CD4-positive, alpha-beta T cell (primary cell): ENCODE results near the gene ULK4. TPM values are rescaled to one million over a fixed set of nuclear protein-coding genes. Genes with fewer than 3 reads are reported as not detected.

ENCODE experiments used
- ATAC-seq: fragments of 200-7000 bp; cut with Tn5 transposase; one replicate; pipeline ENCODE4 v1.10.0; 2022; ENCODE audit warnings: mild to moderate bottlenecking; ENCODE audit not compliant: poor library complexity
- CTCF ChIA-PET: fragments of 350-600 bp; sonication (Branson Sonifier 250); formaldehyde crosslinking; loops from one replicate; lab custom pipeline; 2021; ENCODE audit warnings: antibody characterized with exemption, inconsistent platforms; lab: Charles Lee
- POLR2A ChIA-PET: fragments of 350-600 bp; sonication (Branson Sonifier 250); formaldehyde crosslinking; loops from one replicate; lab custom pipeline; 2021; ENCODE audit warnings: antibody characterized with exemption, inconsistent platforms; lab: Charles Lee
- DNase-seq, 14 experiments: peaks; one replicate each; pipeline ENCODE4 v3.0.0-alpha.2; 2013 to 2020; ENCODE audit warnings: mixed read lengths in 2 of 14
- H3K27ac ChIP-seq, 2 donors: one replicate each; pipeline versions ENCODE4 v1.5.1 to v1.7.0; 2013; ENCODE audit warnings: low read length in 2 of 2, low read depth in 1 of 2, mild to moderate bottlenecking in 1 of 2
- H3K27me3 ChIP-seq, 2 experiments: 1 replicate in 1 of 2; 2 replicates in 1 of 2; pipeline versions ENCODE4 v1.6.1 to v1.7.0; 2013; ENCODE audit warnings: low read length in 2 of 2, control low read depth in 1 of 2, mild to moderate bottlenecking in 1 of 2, moderate library complexity in 1 of 2; ENCODE audit not compliant: insufficient read depth in 2 of 2, control insufficient read depth in 1 of 2
- H3K36me3 ChIP-seq: one replicate; pipeline ENCODE4 v1.6.1; 2013; ENCODE audit warnings: low read length, control low read depth; ENCODE audit not compliant: insufficient read depth
- H3K4me1 ChIP-seq: one replicate; pipeline ENCODE4 v1.6.1; 2013; ENCODE audit warnings: low read length, control low read depth; ENCODE audit not compliant: insufficient read depth
- H3K4me3 ChIP-seq: one replicate; pipeline ENCODE4 v1.5.1; 2013; ENCODE audit warnings: mild to moderate bottlenecking, low read length, moderate library complexity
- H3K9me3 ChIP-seq, 2 experiments: 1 replicate in 1 of 2; 2 replicates in 1 of 2; pipeline versions ENCODE4 v1.6.1 to v1.7.0; 2013; ENCODE audit warnings: low read length in 2 of 2, mild to moderate bottlenecking in 2 of 2, control low read depth in 1 of 2, moderate library complexity in 1 of 2; ENCODE audit not compliant: control insufficient read depth in 1 of 2, insufficient read depth in 1 of 2
- H3K27ac Mint-ChIP-seq: one replicate; pipeline ENCODE4 v1.8.0; 2020; ENCODE audit warnings: mixed read lengths
- H3K27me3 Mint-ChIP-seq: one replicate; pipeline ENCODE4 v1.8.0; 2021; ENCODE audit warnings: mixed read lengths
- H3K36me3 Mint-ChIP-seq: one replicate; pipeline ENCODE4 v1.8.0; 2021; ENCODE audit warnings: low read depth, mixed read lengths
- H3K4me1 Mint-ChIP-seq: one replicate; pipeline ENCODE4 v1.8.0; 2021; ENCODE audit warnings: low read depth, mixed read lengths
- H3K4me3 Mint-ChIP-seq: one replicate; pipeline ENCODE4 v1.8.0; 2020; ENCODE audit warnings: mild to moderate bottlenecking, mixed read lengths
- H3K9me3 Mint-ChIP-seq: one replicate; pipeline ENCODE4 v1.8.0; 2020; ENCODE audit warnings: mixed read lengths
- intact Hi-C, 2 experiments: fragments of 100-400 bp; cut with DNase I in 1 of 2; cut with micrococcal nuclease in 1 of 2; formaldehyde crosslinking; loops; one replicate each; pipeline versions ENCODE4 v1.15.1 to v1.9.0; 2023 to 2025; cut with DNase I, micrococcal nuclease
- total RNA-seq, 174 experiments: library from RNA in 2 of 174; stranded (reverse) in 2 of 174; gene quantifications; one replicate each; pipeline ENCODE4 v1.2.3 and lab custom pipeline; 2021 to 2026
- TF ChIP-seq, protein P1 (sequence below): fragments of 200-600 bp; IDR thresholded peaks from one replicate; pipeline ENCODE4 v1.8.0; 2022; ENCODE audit warnings: antibody characterized with exemption, mild to moderate bottlenecking

The ULK4 gene
- total RNA-seq, 2 experiments from 2014 or later, result 23.8 to 28.6 TPM

DNA sequence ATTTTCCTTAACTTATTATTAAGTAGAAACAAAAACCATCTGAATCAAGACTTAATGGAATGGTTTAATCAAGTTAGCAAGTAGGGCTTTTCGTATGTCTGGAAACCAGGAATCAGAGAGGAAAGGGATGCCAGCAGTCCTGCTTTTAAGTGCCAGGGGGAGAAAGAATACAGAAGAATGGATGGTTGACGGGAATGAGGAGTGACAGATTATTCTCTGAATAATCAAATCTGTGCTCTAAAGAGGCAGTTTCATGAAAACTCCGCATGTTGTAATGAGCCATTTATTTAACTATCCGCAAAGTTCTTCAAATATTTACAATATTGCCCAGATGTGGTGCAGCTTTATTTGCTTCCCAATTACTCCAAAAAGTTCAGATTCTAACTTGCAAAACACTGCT lies 659.6 kb downstream of the ULK4 start:
- Histone ChIP-seq H3K27ac (no peak overlapping the region), H3K27me3 (no peaks in the 10 kb centered on the region), H3K36me3 (no peaks in the 10 kb centered on the region), H3K4me3 (no peak overlapping the region), H3K4me1 (no peaks in the 10 kb centered on the region), H3K9me3 (no peaks in the 10 kb centered on the region)
- Mint-ChIP-seq H3K4me3 (no peak overlapping the region), H3K36me3 (no peaks in the 10 kb centered on the region), H3K9me3 (no peaks in the 10 kb centered on the region), H3K4me1 (no peaks in the 10 kb centered on the region), H3K27me3 (no peaks in the 10 kb centered on the region), H3K27ac (no peak overlapping the region)
- TF ChIP-seq, protein P1, sequence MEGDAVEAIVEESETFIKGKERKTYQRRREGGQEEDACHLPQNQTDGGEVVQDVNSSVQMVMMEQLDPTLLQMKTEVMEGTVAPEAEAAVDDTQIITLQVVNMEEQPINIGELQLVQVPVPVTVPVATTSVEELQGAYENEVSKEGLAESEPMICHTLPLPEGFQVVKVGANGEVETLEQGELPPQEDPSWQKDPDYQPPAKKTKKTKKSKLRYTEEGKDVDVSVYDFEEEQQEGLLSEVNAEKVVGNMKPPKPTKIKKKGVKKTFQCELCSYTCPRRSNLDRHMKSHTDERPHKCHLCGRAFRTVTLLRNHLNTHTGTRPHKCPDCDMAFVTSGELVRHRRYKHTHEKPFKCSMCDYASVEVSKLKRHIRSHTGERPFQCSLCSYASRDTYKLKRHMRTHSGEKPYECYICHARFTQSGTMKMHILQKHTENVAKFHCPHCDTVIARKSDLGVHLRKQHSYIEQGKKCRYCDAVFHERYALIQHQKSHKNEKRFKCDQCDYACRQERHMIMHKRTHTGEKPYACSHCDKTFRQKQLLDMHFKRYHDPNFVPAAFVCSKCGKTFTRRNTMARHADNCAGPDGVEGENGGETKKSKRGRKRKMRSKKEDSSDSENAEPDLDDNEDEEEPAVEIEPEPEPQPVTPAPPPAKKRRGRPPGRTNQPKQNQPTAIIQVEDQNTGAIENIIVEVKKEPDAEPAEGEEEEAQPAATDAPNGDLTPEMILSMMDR, result no peak
- ATAC-seq (no peak), DNase-seq (no peak)
- intact Hi-C loops, result no loop called here
- ChIA-PET CTCF (no interaction called here), POLR2A (no interaction called here)

DNA sequence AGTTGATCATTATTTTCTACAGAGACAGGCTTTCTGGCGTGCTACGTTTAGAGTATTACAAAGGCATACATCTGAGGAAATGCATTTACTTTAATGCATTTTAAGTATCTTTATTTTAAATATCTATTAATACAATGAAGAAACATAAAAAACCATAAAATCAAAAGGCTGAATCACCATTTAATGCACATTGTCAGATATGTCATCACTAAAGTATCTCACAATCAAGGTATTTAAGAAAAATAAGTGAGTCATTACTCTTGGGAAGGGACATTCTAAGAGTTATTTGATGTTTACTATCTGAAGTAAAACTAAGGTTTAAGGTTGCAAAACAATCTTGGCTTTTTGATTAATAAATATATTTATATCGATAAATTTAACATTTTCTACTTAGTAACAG lies 660.4 kb downstream of the ULK4 start:
- no peaks in the 10 kb centered on the region for H3K27me3 ChIP-seq
- H3K9me3 Mint-ChIP-seq, result no peaks in the 10 kb centered on the region
- no peaks in the 10 kb centered on the region for H3K4me1 Mint-ChIP-seq
- CTCF ChIA-PET, result no interaction called here
- H3K27me3 Mint-ChIP-seq, result no peaks in the 10 kb centered on the region
- no peaks in the 10 kb centered on the region for H3K4me1 ChIP-seq
- H3K9me3 ChIP-seq, result no peaks in the 10 kb centered on the region
- H3K27ac ChIP-seq, result no peak overlapping the region
- ATAC-seq (no peak), DNase-seq (no peak)
- intact Hi-C loops, result no loop called here
- no peaks in the 10 kb centered on the region for H3K36me3 Mint-ChIP-seq
- no peak overlapping the region for H3K27ac Mint-ChIP-seq
- TF ChIP-seq, protein P1, result no peak
- POLR2A ChIA-PET, result no interaction called here
- H3K4me3 Mint-ChIP-seq, result no peak overlapping the region
- H3K4me3 ChIP-seq, result no peak overlapping the region
- no peaks in the 10 kb centered on the region for H3K36me3 ChIP-seq

DNA sequence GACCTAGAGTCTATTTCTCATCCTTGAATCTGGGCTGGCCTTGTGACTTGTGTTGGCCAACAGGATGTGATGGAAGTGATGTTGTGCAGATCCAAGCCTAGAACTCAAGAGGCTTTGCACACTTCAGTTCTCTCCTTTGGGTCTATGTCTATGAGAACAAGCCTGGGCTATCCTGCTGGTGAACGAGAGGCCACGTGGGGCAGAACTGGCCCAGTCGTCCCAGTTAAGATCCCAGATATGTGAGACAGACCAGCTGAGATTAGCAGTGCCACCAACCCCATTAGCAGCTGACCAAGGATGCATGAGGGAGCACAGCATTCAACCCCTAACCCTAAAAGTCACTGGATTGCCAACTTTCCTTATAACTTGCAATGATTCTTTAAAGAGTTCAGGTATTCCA lies 662.9 kb downstream of the ULK4 start:
- Mint-ChIP-seq H3K9me3 (no peaks in the 10 kb centered on the region), H3K4me1 (no peaks in the 10 kb centered on the region), H3K27ac (no peak overlapping the region), H3K27me3 (no peaks in the 10 kb centered on the region), H3K4me3 (no peak overlapping the region), H3K36me3 (no peaks in the 10 kb centered on the region)
- intact Hi-C loops, result no loop called here
- Histone ChIP-seq H3K9me3 (no peaks in the 10 kb centered on the region), H3K4me1 (no peaks in the 10 kb centered on the region), H3K27ac (no peak overlapping the region), H3K4me3 (no peak overlapping the region), H3K36me3 (no peaks in the 10 kb centered on the region), H3K27me3 (no peaks in the 10 kb centered on the region)
- ChIA-PET POLR2A (no interaction called here), CTCF (interaction anchor here (1.0 kb wide), 1 partner anchor 14 kb away, joined by 3 read pairs; no protein-coding TSS in a partner anchor)
- DNase-seq (no peak), ATAC-seq (no peak)
- TF ChIP-seq, protein P1, result no peak
